ENCODE results near the gene DNAH12. TPM values are rescaled to one million over a fixed set of nuclear protein-coding genes. Genes with fewer than 3 reads are reported as not detected.

Gene DNAH12
- total and polyA plus RNA-seq, 2 experiments from 2014 or later, result not detected

GRCh38 chr3:57546616-57547015, 2.5 kb upstream of the DNAH12 start (continued):
- no peak for TF ChIP-seq ZNF462 (CRISPR knock-in tag; IDR thresholded peaks at IDR 0.05)

DNA sequence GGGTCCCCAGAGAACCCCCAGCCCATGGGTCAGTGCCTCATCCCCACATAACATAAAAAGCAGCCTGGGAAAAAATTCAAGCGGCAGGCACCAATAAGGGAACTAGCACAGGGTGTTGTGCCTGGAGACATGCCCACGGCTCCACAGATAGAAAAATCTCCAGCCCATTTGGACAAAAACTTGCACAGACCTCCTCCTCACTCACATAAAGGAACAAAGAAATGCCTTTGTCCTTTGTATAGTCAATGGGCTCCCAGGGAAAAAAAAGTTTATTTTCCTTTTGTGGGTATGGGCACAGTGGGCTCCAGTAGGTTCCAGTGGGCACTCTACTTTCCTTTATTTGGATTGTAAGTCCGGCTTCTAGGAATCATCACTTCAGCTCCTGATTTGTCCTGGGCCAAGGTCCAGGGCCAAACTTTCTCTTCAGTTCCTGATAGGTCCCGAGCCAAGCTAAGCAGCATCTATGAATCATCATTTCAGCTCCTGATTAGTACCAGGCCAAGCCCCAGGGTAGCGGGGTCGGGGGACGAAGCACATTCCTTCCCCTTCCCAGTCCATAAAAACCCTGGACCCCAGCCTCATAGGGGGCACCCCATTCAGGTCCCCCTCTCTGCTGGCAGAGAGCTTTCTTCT, 1.6 kb upstream of the DNAH12 start:
- no peaks in the 10 kb centered on the region for H3K36me3 Mint-ChIP-seq (ENCODE audit: low read depth)
- Histone ChIP-seq H3K27ac (ENCODE audit: low read depth) (no peak overlapping the region), H3K4me3 (no peak overlapping the region), H3F3A (replicated peaks; ENCODE audit: low read depth) (no peaks in the 10 kb centered on the region), H3K36me3 (ENCODE audit: insufficient read depth) (no peaks in the 10 kb centered on the region), H3K9me2 (ENCODE audit: insufficient read depth) (no peaks in the 10 kb centered on the region), H3K27me3 (ENCODE audit: insufficient read depth) (no peaks in the 10 kb centered on the region), H3K4me1 (ENCODE audit: insufficient read depth) (peaks cover 10% of the 10 kb centered on the region), H3K79me2 (replicated peaks; ENCODE audit: insufficient read depth) (no peaks in the 10 kb centered on the region), H4K20me1 (replicated peaks; ENCODE audit: insufficient read depth) (no peaks in the 10 kb centered on the region), H3K4me2 (no peak overlapping the region), H2AFZ (no peak overlapping the region)
- H3K27ac Mint-ChIP-seq, result no peak overlapping the region
- no peak for DNase-seq (ENCODE audit: low spot score)
- H3K27me3 Mint-ChIP-seq (ENCODE audit: insufficient read depth, low read depth, poor library complexity), result peaks cover 5% of the 10 kb centered on the region
- ATAC-seq, result no peak
- H3K4me1 Mint-ChIP-seq, result peaks cover 9% of the 10 kb centered on the region
- H3K4me3 Mint-ChIP-seq, result no peak overlapping the region
- H3K9me3 Mint-ChIP-seq, result no peaks in the 10 kb centered on the region
- TF ChIP-seq ETS1 (IDR thresholded peaks at IDR 0.05), result no peak
- no peak for TF ChIP-seq CREB1 (CRISPR knock-in tag; IDR thresholded peaks at IDR 0.05; ENCODE audit: low read depth)
- TF ChIP-seq JUNB (IDR thresholded peaks at IDR 0.05; ENCODE audit: unreplicated experiment), result no peak
- TF ChIP-seq, protein P1, sequence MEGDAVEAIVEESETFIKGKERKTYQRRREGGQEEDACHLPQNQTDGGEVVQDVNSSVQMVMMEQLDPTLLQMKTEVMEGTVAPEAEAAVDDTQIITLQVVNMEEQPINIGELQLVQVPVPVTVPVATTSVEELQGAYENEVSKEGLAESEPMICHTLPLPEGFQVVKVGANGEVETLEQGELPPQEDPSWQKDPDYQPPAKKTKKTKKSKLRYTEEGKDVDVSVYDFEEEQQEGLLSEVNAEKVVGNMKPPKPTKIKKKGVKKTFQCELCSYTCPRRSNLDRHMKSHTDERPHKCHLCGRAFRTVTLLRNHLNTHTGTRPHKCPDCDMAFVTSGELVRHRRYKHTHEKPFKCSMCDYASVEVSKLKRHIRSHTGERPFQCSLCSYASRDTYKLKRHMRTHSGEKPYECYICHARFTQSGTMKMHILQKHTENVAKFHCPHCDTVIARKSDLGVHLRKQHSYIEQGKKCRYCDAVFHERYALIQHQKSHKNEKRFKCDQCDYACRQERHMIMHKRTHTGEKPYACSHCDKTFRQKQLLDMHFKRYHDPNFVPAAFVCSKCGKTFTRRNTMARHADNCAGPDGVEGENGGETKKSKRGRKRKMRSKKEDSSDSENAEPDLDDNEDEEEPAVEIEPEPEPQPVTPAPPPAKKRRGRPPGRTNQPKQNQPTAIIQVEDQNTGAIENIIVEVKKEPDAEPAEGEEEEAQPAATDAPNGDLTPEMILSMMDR (conservative IDR thresholded peaks at IDR 0.05; ENCODE audit: low read depth in 2 of 2), result no peak
- no peak for TF ChIP-seq EZH2 (IDR thresholded peaks at IDR 0.05; ENCODE audit: low read depth, unreplicated experiment)
- TF ChIP-seq STAT1 (IDR thresholded peaks at IDR 0.05; ENCODE audit: unreplicated experiment), result no peak
- TF ChIP-seq EZH2phosphoT487 (IDR thresholded peaks at IDR 0.05; ENCODE audit: unreplicated experiment), result no peak
- no peak for TF ChIP-seq ZNF114 (CRISPR knock-in tag; IDR thresholded peaks at IDR 0.05)

Data from GM23338 (cell line).